Umbilical cord (tissue), 2 donors: ENCODE data around the gene HPSE2. TPM values are rescaled to one million over a fixed set of nuclear protein-coding genes. Genes with fewer than 3 reads are reported as not detected.

Experiments used
- DNase-seq: peaks from one replicate; pipeline ENCODE4 v3.0.0-alpha.2; 2015; ENCODE audit warnings: low spot score
- total RNA-seq: library from RNA; depleted of rRNA; stranded (reverse); fragments of >200 nt; gene quantifications from one replicate; pipeline ENCODE4 v1.2.3, GENCODE V29; 2014; ENCODE audit warnings: low replicate concordance; ENCODE audit not compliant: insufficient read depth

HPSE2 gene
- total RNA-seq, 1 donor from 2014 or later = 18.8 TPM

GRCh38 chr10:98694014-98694413 lies 541.6 kb downstream of the HPSE2 start:
- peak; percentile 12 for DNase-seq

GRCh38 chr10:98687685-98688084 lies 548.0 kb downstream of the HPSE2 start:
- DNase-seq = no peak

GRCh38 chr10:98684019-98684899 lies 551.4 kb downstream of the HPSE2 start:
- no peak for DNase-seq

GRCh38 chr10:98676895-98677294 lies 558.8 kb downstream of the HPSE2 start:
- DNase-seq = no peak

GRCh38 chr10:98675902-98676301 lies 559.8 kb downstream of the HPSE2 start:
- DNase-seq = no peak

- DNase-seq = no peak
Observed at GRCh38 chr10:98673171-98673782, 562.4 kb downstream of the HPSE2 start.

- DNase-seq = no peak
Observed at GRCh38 chr10:98667081-98667480, 568.6 kb downstream of the HPSE2 start.

GRCh38 chr10:98666276-98666675 lies 569.4 kb downstream of the HPSE2 start:
- DNase-seq = no peak

GRCh38 chr10:98664329-98665042 lies 571.2 kb downstream of the HPSE2 start:
- no peak for DNase-seq

- DNase-seq = no peak
Observed at GRCh38 chr10:98659951-98660350, 575.7 kb downstream of the HPSE2 start.

GRCh38 chr10:98655492-98655891 lies 580.2 kb downstream of the HPSE2 start:
- DNase-seq = no peak

GRCh38 chr10:98649170-98649569 lies 586.5 kb downstream of the HPSE2 start:
- no peak for DNase-seq

GRCh38 chr10:98646998-98647917 lies 588.4 kb downstream of the HPSE2 start:
- DNase-seq = no peak

GRCh38 chr10:98644466-98644865 lies 591.2 kb downstream of the HPSE2 start:
- no peak for DNase-seq

- DNase-seq = no peak
Observed at GRCh38 chr10:98642281-98642680, 593.4 kb downstream of the HPSE2 start.

GRCh38 chr10:98638920-98639319 lies 596.7 kb downstream of the HPSE2 start:
- DNase-seq = no peak

- no peak for DNase-seq
Observed at GRCh38 chr10:98636921-98637329, 598.7 kb downstream of the HPSE2 start.

GRCh38 chr10:98632456-98633150 lies 603.0 kb downstream of the HPSE2 start:
- DNase-seq = no peak

GRCh38 chr10:98628206-98628605 lies 607.4 kb downstream of the HPSE2 start:
- DNase-seq = no peak

- DNase-seq = no peak
Observed at GRCh38 chr10:98627711-98628110, 607.9 kb downstream of the HPSE2 start.

GRCh38 chr10:98624963-98625362 lies 610.7 kb downstream of the HPSE2 start:
- DNase-seq = no peak
